Stimulated activated CD4-positive, alpha-beta T cell treated with anti-CD3 and anti-CD28 coated beads, Interleukin-4, amount 100 ng/mL, for 4 hours (primary cell): ENCODE measurements around the gene CLIP1.
"Not testable (repeated sequence)": the region's sequence is repeated elsewhere in the genome, so short reads cannot be mapped to it uniquely, and the experiment has no call there.

Experiments used
- DNase-seq, 2 experiments: peaks; one replicate each; pipeline ENCODE4 v3.0.0-alpha.2; 2020

CLIP1 gene

DNA sequence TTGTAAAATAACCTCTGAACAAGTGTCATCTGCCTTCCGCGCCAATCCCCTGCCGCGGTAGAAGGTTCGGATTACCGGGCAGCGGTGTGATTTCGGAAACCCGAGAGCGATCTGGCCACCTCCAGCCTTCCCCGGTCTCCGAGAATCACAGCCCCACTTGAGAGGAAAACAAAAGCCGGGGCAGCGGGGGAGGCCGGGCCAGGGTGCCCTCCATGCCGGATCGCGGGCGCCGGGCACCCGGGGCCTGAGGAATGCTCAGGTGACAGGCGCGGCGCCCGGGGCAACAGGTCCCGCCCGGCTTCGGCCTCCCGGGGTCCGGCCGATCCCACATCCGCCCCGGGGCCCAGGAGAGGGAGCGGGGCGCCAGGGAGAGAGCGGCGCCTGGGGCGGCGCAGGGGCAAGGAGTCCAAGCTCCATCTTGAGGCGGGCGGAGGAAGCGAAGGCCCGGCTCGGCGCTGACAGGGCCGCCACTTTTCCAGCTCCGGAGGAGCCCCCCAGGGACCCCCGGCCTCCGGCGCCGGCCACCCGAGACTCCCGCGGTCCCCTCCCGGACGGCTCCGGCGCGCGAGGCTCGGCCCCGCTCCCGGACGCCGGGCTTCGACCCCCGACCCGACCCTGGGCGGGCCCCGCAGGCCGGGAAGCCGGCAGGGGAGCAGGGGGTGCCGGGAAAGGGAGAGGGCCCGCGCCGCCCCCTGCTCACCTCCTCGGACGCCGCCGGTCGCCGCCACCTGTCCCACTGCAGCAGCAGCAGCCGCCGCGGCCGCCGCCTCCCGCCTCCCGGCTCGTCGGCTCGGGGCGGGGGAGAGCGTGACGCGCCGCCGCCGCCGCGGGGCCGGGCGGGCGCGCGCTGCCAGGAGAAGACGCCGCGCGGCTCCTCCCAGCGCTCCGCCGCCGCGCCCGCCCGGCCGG is at the start of gene CLIP1:
CLIP1 (minus strand) TSS at position 849 of the 909 bp plus-strand sequence. CDS start 42,217 bp downstream, outside the sequence.
- peak; percentile 50 to 66 for DNase-seq

DNA sequence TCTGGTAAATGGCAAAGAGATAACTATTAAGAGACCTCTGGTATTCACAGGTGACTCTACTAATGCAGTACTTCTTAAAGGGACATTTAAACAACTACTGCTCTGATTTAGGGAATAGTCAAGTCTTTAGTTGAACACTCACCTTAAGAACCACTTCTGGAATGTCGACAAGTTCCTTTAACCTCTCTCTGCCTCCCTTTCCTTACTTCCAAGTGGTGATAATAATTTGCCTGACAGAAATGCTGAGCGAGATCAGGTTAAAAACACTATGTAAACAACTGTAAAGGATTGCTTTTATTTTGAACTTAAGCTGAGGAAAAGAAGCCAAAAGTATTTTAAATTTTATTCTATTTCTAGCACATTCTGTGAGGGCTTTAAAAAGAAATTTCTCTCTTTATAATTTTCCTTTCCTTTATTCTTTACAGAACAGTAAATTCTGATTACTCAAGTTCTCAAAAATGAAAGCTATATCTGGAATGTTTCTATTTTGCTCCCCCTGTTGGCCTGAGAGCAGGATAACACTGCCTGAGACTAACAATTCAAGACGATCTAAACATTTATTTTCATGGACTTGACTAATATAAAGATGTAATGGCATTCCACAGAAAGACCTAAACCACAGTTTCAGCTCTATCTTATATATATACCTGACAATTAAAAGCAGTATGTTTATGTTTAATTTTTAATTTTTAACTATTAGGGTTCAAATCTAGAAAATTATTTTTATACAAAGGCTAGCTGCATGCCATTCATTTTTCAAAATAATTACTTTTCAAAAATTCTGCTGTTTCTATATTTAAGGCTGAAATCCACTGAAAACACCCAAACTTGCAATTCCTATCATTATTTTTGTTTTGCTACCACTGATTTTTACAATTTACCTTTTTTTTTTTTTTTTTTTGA is 49.1 kb upstream of the CLIP1 start:
- no peak for DNase-seq

DNA sequence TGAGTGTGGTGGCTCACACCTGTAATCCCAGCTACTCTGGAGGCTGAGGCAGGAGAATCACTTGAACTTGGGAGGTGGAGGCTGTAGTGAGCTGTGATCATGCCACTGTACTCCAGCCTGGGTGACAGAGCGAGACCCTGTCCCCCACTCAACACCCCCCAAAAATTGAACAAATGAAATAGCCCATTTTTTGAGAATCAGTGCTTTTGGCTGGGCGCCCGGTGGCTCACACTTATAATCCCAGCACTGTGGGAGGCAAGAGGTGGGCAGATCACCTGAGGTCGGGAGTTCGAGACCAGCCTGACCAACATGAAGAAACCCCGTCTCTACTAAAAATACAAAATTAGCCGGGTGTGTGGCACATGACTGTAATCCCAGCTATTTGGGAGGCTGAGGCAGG is 48.1 kb upstream of the CLIP1 start:
- not testable (repeated sequence) for DNase-seq

DNA sequence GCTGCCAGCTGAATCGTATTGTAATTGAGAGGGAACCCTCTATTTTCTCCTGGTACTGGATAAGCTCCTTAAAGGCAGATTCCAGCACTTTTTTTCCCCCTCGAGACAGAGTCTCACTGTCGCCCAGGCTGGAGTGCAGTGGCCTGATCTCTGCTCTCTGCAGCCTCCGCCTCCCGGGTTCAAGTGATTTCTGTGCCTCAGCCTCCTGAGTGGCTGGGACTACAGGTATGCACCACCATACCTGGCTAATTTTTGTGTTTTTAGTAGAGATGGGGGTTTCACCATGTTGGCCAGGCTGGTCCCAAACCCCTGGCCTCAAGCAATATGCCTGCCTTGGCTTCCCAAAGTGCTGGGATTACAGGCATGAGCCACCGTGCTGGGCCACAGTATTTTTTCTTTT is 47.4 kb upstream of the CLIP1 start:
- not testable (repeated sequence) for DNase-seq

DNA sequence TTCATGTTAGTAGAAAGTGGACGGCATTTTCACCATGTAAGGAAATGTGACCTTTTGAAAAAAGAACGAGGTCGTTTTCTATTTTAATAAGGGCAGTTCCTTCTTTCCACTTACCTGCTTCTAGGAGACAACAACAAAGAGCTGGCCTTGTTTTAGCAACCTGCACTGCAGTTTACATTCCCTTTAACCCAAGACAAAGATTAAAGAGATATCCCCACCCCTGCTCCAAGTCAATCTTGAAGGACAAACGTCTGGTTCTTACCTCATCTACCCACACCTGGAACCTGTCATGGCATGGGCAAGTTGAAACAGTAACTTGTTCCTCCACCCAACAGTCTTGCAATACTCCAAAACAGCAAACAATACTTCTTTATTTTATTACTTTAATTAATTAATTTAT is 45.5 kb upstream of the CLIP1 start:
- DNase-seq = no peak

DNA sequence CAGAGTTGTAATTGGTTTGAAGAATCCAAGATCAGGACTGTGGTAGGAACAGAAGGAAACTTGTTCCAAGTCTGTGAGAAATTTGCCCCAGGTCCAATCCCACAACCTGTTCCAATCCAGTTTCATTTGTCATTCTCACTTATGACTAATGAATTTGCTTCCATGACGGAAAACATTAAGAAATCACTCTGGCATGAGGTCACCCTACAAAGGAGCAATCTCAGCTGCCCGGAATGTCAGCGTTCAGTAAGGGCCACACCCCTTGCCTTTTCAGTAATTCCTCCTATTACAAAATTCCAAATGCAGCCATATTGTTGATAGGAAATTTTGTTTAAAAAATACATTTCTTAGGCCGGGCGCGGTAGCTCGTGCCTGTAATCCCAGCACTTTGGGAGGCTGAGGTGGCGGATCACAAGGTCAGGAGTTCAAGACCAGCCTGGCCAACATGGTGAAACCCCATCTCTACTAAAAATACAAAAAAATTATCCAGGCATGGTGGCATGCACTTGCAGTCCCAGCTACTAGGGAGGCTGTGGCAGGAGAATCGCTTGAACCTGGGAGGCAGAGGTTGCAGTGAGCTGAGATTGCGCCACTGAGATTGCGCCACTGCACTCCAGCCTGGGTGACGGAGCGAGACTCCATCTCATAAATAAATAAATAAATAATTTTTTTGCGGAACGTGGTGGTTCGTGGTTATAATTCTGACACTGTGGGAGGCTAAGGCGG is 42.0 kb upstream of the CLIP1 start:
- DNase-seq = not testable (repeated sequence)

DNA sequence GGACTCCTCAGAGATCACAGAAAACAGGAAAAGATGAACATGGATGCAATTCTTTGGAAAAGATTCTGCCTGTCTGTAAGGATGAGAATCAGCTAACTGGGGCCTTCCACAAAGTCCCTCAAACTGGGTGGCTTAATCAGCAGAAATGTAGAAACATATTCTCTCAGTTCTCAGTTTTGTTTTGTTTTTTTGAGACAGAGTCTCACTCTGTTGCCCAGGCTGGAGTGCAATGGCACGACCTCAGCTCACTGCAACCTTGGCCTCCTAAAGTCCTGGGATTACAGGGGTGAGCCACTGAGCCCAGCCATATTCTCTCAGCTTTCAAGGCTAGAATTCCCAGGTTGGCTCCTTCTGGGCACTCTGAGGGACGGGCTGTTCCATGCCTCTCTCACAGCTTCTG is 38.2 kb upstream of the CLIP1 start:
- DNase-seq = no peak

DNA sequence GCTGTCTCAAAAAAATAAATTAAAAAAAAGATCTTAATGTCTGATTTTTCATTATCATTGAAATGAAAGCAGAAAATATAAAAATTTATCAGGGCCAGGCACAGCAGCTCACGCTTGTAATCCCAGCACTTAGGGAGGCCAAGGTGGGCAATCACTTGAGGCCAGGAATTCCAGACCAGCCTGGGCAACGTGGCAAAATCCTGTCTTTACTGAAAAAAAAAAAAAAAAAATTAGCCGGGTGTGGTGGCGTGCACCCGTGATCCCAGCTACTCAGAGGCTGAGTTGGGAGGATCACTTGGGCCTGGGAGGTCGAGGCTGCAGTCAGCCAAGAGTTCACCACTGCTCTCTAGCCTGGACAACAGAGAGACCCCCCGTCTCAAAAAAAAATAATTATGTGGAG is 37.6 kb upstream of the CLIP1 start:
- DNase-seq = no peak

DNA sequence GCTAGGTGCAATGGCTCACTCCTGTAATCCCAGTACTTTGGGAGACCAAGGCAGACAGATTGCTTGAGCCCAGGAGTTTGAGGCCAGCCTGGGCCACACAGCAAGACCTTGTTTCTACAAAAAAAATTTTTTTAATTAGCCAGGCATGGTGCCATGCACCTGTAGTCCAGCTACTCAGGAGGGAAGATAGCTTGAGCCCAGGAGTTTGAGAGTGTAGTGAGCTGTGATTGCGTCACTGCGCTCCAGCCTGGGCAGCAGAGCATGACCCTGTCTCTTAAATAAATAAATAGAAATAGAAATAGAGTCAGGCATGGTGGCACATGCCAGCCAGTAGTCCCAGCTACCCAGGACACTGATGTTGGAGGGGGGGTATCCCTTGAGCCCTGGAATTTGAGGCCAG is 36.7 kb upstream of the CLIP1 start:
- no peak for DNase-seq

DNA sequence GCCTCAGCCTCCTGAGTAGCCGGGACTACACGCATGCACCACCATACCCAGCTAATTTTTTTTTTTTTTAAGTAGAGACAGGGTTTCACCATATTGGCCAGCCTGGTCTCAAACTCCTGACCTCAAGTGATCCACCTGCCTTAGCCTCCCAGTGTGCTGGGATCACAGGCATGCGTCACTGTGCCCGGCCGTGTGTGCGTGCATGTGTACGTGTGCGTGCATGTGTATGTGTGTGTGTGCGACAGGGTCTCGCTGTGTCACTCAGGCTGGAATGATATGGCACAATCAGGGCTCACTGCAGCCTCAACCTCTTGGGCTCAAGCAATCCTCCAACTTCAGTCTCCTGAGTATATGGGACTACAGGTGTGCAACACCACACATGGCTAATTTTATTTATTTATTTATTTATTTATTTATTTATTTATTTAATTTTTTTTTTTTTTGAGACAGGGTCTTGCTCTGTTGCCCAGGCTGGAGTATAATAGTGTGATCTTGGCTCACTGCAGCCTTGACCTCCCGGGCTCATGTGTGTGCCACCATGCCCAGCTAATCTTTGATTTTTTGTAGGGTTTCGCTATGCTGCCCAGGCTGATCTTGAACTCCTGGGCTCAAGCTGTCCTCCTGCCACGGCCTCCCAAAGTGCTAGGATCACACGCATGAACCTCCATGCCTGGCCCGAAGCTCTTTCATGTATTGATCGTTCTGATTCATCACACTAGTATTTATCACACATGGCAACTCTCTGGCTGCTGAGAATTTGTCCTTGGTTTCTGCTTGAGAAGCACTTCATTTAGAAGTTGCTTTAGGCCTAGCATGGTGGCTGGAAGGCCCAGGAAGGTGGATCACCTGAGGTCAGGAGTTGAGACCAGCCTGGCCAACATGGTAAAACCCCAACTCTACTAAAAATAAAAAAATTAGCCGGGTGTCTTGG is 35.9 kb upstream of the CLIP1 start:
- DNase-seq = no peak

DNA sequence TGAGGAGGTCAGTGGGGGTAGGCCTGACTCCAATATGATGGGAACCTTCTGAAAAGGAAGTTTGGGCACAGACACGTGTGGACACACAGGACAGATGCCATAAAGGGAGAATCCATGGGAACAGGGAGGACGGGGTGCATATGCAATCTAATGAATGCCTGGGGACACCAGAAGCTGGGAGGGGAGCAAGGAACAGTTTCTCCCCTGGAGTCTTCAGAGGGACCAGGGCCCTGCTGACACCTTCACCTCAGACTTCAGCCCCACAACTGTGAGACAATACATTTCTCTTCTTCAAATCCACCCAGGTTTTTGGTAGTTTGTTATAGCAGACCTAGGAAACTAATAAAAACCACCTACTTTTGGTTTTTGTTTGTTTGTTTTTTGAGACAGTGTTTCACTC is 35.2 kb upstream of the CLIP1 start:
- no peak for DNase-seq

DNA sequence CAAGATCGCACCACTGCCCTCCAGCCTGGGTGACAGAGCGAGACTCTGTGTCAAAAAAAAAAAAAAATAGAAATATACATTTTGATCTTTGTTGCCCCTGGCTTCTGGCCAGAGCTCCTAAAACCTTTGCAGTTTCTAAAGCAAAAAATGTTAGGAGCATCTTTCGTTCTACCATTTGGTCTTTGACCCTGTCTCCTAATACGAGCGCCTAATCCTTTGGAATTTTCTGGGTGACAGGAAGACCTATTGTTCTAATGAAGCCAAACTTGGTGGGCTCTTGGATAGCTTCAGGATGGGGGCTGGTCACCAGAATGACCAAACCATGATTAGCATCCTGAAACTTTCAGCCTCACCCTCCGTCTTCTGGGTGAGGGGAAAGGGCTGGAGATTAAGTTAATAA is 32.3 kb upstream of the CLIP1 start:
- DNase-seq = no peak

DNA sequence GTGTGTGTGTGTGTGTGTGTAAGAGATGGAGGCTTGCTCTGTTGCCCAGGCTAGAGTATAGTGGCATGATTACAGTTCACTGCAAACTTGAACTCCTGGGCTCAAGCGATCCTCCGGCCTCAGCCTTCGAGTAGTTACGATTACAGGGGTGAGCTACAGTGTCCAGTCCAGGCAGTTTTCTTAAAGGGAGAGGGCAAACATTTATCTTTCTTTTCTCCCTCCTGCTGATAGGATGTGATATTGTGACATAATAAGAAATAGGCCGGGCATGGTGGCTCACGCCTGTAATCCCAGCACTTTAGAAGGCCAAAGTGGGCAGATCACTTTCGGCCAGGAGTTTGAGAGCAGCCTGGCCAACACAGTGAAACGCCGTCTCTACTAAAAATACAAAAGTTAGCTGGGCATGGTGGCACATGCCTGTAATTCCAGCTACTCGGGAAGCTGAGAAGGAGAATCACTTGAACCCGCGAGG is 31.8 kb upstream of the CLIP1 start:
- no peak for DNase-seq

DNA sequence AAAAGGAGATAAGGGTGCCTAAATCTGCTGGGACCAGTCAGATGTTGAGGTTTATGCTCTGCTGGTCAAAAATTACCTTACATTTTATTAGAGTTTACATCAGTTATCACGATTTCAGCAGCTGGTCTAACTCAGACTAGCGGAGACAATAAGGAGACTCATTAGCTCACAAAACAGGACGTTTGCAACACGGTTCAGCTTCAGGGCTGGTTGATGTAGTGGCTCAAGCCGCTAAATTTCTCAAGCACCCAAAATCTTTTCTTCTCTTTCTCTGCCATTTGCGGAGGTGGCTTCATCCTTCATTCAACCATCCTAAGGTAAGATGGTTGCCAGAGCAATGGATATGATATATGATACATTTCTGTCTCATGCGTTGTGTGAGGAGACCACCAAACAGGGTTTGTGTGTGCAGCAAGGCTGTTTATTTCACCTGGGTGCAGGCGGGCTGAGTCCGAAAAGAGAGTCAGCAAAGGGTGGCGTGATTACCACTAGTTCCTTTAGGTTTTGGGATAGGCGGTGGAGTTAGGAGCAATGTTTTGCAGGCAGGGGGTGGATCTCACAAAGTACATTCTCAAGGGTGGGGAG is 30.3 kb upstream of the CLIP1 start:
- DNase-seq = no peak

DNA sequence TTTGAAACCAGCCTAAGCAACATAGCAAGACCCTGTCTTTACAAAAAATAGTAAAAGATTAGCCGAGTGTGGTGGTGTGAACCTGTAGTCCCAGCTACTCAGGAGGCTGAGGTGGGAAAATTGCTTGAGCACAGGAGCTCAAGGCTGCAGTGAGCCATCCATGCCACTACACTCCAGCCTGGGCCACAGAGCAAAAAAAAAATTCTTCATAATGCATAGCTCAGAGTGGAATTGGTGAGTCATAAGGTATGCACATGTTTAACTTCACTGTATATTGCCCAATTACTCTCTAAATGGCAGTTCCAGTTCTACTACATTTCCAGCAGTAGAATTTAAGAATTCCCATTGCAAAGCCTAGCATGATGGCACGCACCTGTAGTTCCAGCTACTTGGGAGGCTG is 26.8 kb upstream of the CLIP1 start:
- no peak for DNase-seq

DNA sequence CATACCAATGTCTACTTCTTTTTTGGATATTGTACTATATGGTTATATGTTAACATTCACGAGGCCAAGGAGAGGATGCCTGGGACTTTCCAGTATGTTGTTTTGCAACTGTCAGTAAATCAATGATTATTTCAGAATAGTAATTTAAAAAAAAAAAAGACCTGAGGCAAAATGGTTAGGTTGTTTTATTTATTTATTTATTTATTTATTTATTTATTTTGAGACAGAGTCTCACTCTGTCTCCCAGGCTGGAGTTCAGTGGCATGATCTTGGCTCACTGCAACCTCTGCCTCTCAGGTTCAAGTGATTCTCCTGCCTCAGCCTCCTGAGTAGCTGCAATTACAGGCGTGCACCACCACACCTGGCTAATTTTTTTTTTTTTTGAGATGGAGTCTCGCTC is 25.4 kb upstream of the CLIP1 start:
- DNase-seq = not testable (repeated sequence)

DNA sequence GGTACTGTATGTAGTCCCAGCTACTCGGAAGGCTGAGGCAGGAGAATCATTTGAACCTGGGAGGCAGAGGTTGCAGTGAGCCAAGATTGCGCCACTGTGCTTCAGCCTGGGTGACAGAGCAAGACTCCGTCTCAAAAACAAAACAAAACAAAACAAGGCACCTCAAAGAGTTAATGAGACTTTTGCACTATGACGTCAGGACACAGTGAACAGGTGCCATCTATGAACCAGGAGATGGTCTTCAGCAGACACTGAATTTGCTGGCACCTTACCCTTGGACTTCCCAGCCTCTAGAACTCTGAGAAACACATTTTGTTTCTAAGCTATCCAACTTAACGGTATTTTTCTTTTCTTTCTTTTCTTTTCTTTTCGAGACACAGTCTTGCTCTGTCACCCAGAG is 23.9 kb upstream of the CLIP1 start:
- not testable (repeated sequence) for DNase-seq

DNA sequence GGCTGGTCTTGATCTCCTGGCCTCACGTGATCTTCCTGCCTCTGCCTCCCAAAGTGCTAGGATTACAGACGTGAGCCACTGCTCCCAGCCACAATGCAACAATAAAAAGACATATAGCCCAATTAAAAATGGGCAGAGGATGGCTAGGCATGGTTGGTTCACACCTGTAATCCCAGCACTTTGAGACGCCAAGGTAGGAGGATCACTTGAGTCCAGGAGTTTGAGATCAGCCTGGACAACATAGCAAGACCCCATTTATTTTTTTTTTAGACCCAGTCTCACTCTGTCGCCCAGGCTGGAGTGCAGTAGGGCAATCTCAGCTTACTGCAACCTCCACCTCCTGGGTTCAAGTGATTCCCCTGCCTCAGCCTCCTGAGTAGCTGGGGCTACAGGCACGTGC is 21.6 kb upstream of the CLIP1 start:
- not testable (repeated sequence) for DNase-seq

DNA sequence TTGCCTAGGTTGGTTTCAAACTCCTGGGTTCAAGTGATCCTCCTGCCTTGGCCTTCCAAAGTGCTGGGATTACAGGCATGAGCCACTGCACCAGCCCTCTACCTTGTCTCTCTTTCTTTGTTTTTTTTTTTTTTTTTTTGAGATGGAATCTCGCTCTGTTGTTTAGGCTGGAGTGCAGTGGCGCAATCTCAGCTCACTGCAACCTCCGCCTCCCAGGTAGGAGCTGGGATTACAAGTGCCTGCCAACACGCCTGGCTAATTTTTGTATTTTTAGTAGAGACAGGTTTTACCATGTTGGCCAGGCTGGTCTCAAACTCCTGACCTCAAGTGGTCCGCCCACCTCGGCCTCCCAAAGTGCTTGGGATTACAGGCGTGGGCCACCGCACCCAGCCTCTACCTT is 16.4 kb upstream of the CLIP1 start:
- not testable (repeated sequence) for DNase-seq

DNA sequence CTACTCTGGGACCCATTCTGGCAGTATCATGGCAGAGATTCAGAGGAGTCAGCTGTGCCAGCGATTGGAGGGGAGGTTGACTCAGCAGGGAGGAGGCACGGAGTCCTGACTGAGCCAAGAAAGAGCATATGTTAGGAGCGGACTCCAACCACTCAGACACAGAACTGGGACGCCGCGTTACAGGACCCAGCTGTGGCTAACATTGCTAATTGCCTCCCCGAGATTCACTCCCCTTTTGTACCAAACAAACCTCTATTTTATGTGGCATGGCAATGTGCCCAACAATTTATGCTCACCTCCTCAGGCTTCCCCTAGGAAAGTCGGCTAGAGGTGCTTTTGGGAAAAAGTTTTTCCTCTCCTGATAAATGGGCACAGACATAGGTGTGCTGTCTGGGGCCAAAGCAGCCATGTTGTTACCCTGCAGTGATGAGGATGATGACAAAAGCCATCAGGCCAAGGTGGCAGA is 15.2 kb upstream of the CLIP1 start:
- DNase-seq = no peak

DNA sequence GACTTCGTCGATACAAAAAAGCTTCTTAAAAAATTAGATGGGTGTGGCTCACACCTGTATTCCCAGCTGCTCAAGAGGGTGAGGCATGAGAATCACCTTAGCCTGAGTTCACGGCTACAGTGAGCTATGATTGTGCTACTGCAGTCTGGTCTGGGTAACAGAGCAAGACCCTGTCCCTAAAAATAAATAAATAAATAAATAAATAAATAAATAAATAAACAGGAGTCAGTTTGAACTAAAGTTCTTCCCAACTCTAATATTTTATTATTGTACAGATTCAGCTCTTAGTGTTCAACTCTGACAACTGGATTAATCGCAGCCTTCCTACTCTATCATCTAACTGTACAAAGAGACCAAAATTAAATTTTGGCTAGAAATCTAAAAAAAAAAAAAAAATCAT is 12.7 kb upstream of the CLIP1 start:
- no peak for DNase-seq
